RWPE2 (cell line): ENCODE data around the gene PRKCH.

Experiments
- ATAC-seq: fragments of 200-7000 bp; cut with Tn5 transposase; 3 replicates; pipeline ENCODE4 v1.9.1; 2021; ENCODE audit warnings: low read depth
- DNase-seq: peaks from one replicate; pipeline ENCODE4 v3.0.0-alpha.2; 2020; ENCODE audit warnings: low spot score
- H3K27ac ChIP-seq: fragments of 450-650 bp; 2 replicates; pipeline ENCODE4 v1.5.1; 2017; ENCODE audit warnings: mild to moderate bottlenecking; ENCODE audit not compliant: poor library complexity, severe bottlenecking
- H3K27me3 ChIP-seq: fragments of 250-450 bp; sonication (Bioruptor Pico); 2 replicates; pipeline ENCODE4 v1.5.1; 2021; ENCODE audit warnings: mild to moderate bottlenecking, moderate library complexity; ENCODE audit not compliant: insufficient read depth, poor library complexity, severe bottlenecking
- H3K36me3 ChIP-seq: fragments of 250-450 bp; sonication (Bioruptor Pico); 2 replicates; pipeline ENCODE4 v1.5.1; 2020; ENCODE audit warnings: low read depth, mild to moderate bottlenecking, moderate library complexity
- H3K4me1 ChIP-seq: fragments of 250-450 bp; sonication (Bioruptor Pico); 2 replicates; pipeline ENCODE4 v1.5.1; 2021; ENCODE audit warnings: mild to moderate bottlenecking, moderate library complexity; ENCODE audit not compliant: insufficient read depth, poor library complexity, severe bottlenecking
- H3K4me3 ChIP-seq: fragments of 250-450 bp; sonication (Bioruptor Pico); 2 replicates; pipeline ENCODE4 v1.5.1; 2021; ENCODE audit warnings: mild to moderate bottlenecking, moderate library complexity; ENCODE audit not compliant: severe bottlenecking
- H3K9me3 ChIP-seq: fragments of 250-450 bp; sonication (Bioruptor Pico); 2 replicates; pipeline ENCODE4 v1.5.1; 2021; ENCODE audit warnings: mild to moderate bottlenecking, moderate library complexity; ENCODE audit not compliant: severe bottlenecking
- CTCF ChIP-seq: fragments of 450-650 bp; IDR thresholded peaks from one replicate; pipeline ENCODE4 v1.5.1; 2017; ENCODE audit warnings: mild to moderate bottlenecking, moderate library complexity; ENCODE audit not compliant: poor library complexity, severe bottlenecking

PRKCH gene

GRCh38 chr14:61474015-61474414 lies 152.6 kb downstream of the PRKCH start:
- H3K27me3 ChIP-seq = no peaks in the 10 kb centered on the region
- no peak for TF ChIP-seq CTCF
- H3K9me3 ChIP-seq = no peaks in the 10 kb centered on the region
- no peaks in the 10 kb centered on the region for H3K36me3 ChIP-seq
- H3K27ac ChIP-seq = peak overlapping the region; percentile 97
- DNase-seq (no peak), ATAC-seq (no peak)
- H3K4me3 ChIP-seq = no peak overlapping the region
- peaks cover 71% of the 10 kb centered on the region for H3K4me1 ChIP-seq

- no peaks in the 10 kb centered on the region for H3K27me3 ChIP-seq
- no peak overlapping the region for H3K4me3 ChIP-seq
- DNase-seq (no peak), ATAC-seq (no peak)
- no peaks in the 10 kb centered on the region for H3K36me3 ChIP-seq
- H3K4me1 ChIP-seq = peaks cover 73% of the 10 kb centered on the region
- TF ChIP-seq CTCF = no peak
- peak overlapping the region; percentile 97 for H3K27ac ChIP-seq
- H3K9me3 ChIP-seq = no peaks in the 10 kb centered on the region
Observed at GRCh38 chr14:61474701-61475100, 153.3 kb downstream of the PRKCH start.

GRCh38 chr14:61475316-61475715 lies 153.9 kb downstream of the PRKCH start:
- H3K4me1 ChIP-seq = peaks cover 73% of the 10 kb centered on the region
- TF ChIP-seq CTCF = peak; percentile 97
- H3K36me3 ChIP-seq = no peaks in the 10 kb centered on the region
- H3K4me3 ChIP-seq = no peak overlapping the region
- no peaks in the 10 kb centered on the region for H3K9me3 ChIP-seq
- no peak for DNase-seq
- peak overlapping the region; percentile 97 for H3K27ac ChIP-seq
- no peak for ATAC-seq
- no peaks in the 10 kb centered on the region for H3K27me3 ChIP-seq

GRCh38 chr14:61476105-61476753 lies 154.8 kb downstream of the PRKCH start:
- Histone ChIP-seq H3K4me1 (peaks cover 68% of the 10 kb centered on the region), H3K27me3 (no peaks in the 10 kb centered on the region), H3K36me3 (no peaks in the 10 kb centered on the region), H3K27ac (peak overlapping the region; percentile 97), H3K9me3 (no peaks in the 10 kb centered on the region), H3K4me3 (no peak overlapping the region)
- ATAC-seq (no peak; the same call in 2 of the 3 replicates), DNase-seq (no peak)
- TF ChIP-seq CTCF = no peak

- no peak for TF ChIP-seq CTCF
- H3K27me3 ChIP-seq = no peaks in the 10 kb centered on the region
- H3K27ac ChIP-seq = peak overlapping the region; percentile 97
- H3K36me3 ChIP-seq = no peaks in the 10 kb centered on the region
- H3K4me1 ChIP-seq = peaks cover 62% of the 10 kb centered on the region
- ATAC-seq = peak; percentile 60
- H3K9me3 ChIP-seq = no peaks in the 10 kb centered on the region
- no peak overlapping the region for H3K4me3 ChIP-seq
- no peak for DNase-seq
Observed at GRCh38 chr14:61476754-61477410, 155.5 kb downstream of the PRKCH start.
